Activated naive CD8-positive, alpha-beta T cell treated with anti-CD3 and anti-CD28 coated beads, Interleukin-2, amount 50 U/mL, for 16 hours (primary cell): ENCODE results near the gene SLC25A48.

Source experiments
- DNase-seq: peaks from one replicate; pipeline ENCODE4 v3.0.0-alpha.2; 2020; ENCODE audit warnings: low read depth, low spot score

Gene SLC25A48

DNA sequence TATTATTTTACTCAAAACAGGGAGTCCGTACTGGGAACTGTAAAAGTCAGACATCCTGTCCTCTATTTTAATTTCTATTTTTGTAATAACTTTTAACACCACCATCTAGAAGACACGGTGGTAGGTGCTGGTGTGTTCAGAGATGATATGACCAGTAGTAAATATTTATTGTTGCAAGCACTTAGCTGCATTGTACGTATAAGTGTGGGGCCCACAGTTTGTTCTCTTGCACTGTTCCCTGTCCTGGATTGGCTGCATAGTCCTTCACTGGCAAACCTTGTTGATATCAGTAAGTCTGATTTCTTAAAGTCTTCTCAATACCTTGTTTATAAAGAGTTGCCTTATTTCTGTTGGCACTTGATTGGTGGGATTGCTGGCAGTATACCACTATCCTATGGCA lies 85.7 kb downstream of the SLC25A48 start:
- no peak for DNase-seq

DNA sequence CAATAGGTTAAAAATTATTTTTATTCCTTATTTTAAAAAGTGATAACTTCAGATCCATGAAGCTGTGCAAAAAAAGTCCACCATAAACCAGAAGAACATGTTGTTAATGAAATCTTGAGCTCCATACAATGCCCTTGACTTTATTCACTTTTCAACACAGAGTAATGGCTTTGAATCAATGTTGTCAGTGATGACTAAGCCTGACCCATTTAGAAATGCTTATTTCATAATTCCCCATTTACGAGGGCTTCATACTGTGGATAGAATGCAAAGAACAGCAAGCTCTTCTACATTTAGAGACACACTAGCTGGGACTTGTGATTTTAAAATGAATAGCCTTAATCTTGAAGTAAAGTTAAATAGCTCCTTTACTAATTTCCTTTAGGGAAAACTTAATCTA lies 86.9 kb downstream of the SLC25A48 start:
- DNase-seq, result no peak

DNA sequence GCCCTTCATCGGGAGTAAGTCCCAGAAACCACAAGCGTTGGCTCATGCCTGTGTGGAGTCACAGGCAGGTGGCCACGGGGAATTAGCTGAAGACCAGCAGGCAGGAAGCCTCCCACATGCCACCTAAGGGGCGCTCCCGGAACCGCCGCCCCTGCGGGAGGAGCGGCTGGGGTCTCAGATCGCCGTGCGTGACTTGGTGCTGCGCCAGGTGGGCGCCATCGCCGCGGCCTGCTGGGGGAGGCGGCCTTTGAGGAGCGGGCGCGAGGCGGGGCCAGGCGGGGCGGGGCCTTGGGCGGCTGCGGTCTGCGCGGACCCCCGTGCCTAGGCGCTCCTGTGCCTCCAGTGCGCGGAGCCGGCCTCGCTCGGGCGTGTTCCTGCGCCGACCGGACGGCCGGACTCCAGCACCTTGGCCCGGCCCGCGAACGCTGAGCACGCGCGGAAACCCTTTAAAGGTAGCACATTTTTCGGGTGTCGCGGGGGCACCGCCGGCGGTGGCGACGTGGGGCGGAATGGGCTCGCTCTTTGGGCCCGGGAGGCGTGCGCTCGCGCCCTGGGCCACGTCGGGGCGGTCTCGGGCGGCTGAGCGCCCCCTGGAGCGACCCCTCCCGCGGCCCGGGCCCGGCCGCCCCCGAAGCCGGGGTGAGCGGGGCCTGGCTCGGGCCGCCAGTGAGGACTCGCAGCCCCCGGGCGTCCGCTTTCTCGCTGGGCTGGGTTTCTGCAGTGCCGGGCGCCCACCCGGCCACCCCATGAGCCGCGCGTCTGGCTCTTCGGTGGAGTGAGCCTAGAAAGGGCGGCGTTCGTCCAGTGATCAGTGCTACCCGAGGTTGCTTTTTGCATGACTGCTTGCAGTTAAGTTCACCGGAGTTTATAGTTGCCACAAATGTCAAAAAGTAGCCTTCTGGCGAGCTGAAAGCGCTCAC lies 95.8 kb downstream of the SLC25A48 start:
- DNase-seq, result no peak

DNA sequence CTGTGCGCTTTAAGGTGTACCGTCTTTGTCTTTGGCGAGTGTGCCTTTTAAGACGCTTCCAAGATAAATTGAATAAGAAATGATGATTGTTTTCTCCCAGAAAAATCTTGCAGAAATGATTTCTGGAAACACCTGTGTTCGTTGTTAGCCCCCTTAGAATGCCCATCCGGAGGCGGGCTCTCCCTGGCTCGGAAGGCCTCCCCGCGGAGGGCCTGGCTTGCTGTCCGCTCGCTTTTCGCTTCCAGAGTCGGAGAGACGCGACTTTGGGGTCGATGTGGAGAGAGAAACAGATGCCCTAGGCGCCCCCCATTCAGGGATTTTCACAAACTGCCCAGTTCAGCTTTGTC lies 96.5 kb downstream of the SLC25A48 start:
- DNase-seq, result no peak

DNA sequence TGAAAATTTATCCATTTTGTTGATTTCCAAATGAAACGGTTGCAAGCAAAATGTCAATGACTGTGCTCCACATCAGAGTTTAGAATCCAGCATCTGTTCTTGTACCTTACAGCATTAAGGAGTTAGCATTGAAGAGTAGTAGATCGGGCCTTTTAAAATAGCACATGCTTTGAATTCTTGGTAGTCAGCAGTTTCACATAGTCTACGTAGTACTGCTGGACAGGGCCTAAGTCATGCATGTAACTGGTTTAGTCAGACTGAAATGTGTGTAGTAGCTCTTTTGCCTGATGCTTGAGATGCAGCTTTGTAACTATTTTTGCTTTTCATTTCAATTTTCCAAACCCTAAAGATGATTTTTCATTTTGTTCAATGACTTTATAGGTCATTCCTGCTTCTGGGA lies 100.5 kb downstream of the SLC25A48 start:
- no peak for DNase-seq

DNA sequence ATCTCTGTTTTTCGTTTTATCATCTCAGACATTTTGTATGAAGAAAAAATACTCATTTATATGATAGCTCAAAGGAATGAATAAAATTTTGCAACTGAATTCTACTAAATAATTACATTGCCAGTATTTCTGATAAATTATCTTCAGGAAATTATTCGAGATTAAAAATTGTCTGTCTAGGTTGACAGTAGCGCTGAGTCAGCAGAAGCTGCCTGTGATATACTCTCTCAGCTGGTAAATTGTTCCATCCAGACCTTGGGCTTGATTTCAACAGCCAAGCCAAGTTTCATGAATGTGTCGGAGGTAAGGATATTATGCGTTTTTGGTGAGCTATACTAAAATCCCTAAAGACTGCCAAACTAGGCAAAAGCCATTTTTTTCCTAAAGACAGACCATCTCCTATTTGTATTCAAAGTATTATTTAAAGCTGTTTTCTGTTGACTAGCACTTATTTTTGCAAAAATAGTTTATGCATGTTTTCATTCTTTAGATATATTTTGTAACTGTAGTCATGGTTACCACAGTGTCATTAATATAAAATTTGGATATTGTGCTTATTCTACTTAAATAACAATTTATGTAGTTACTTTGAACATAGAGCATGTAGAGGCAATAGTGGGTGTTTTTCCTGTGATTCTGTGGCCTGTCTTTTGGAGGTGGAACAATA lies 102.9 kb downstream of the SLC25A48 start:
- no peak for DNase-seq
